C4-2B (cell line): ENCODE data around the gene ALDH3A2.

Experiments used
- ZFX ChIP-seq: fragments of 450-650 bp; IDR thresholded peaks from 2 replicates; pipeline ENCODE4 v1.6.1; 2017
- TF ChIP-seq, protein P1 (sequence below): fragments of 450-650 bp; conservative IDR thresholded peaks from 2 replicates; pipeline ENCODE4 v1.5.1; 2017; ENCODE audit warnings: mild to moderate bottlenecking

DNA sequence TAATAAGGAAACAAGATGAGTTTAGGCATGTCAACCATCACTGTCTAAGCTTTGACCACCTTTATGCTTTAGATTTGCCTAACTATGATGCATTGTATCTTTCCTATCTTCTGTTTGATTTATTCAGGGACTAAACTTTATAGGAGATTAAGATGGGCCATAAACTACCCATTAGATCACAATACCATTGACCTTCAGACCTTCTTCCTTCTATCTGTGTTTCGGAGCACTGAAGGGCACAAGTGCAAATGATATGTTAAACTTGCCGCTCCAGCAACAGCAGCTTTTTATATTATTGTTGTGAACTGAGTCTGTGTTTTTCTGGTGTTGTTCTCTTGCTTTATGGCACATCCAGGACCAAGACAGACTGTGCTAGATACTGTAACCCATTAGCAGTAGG is 16.6 kb upstream of the ALDH3A2 start:
- TF ChIP-seq, protein P1, sequence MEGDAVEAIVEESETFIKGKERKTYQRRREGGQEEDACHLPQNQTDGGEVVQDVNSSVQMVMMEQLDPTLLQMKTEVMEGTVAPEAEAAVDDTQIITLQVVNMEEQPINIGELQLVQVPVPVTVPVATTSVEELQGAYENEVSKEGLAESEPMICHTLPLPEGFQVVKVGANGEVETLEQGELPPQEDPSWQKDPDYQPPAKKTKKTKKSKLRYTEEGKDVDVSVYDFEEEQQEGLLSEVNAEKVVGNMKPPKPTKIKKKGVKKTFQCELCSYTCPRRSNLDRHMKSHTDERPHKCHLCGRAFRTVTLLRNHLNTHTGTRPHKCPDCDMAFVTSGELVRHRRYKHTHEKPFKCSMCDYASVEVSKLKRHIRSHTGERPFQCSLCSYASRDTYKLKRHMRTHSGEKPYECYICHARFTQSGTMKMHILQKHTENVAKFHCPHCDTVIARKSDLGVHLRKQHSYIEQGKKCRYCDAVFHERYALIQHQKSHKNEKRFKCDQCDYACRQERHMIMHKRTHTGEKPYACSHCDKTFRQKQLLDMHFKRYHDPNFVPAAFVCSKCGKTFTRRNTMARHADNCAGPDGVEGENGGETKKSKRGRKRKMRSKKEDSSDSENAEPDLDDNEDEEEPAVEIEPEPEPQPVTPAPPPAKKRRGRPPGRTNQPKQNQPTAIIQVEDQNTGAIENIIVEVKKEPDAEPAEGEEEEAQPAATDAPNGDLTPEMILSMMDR = no peak
- no peak for TF ChIP-seq ZFX
